Neutrophil (primary cell): ENCODE measurements around the gene ZBP1.

Experiments used
- H3K27ac ChIP-seq: fragments of 200-600 bp; sonication (generic); 2 replicates; pipeline ENCODE4 v1.5.1; 2016; ENCODE audit warnings: mild to moderate bottlenecking, moderate library complexity
- H3K27me3 ChIP-seq: fragments of 200-600 bp; sonication (generic); 2 replicates; pipeline ENCODE4 v1.6.0; 2016; ENCODE audit warnings: mild to moderate bottlenecking
- H3K36me3 ChIP-seq: fragments of 200-600 bp; sonication (generic); 2 replicates; pipeline ENCODE4 v1.5.1; 2017
- H3K4me1 ChIP-seq, 2 experiments: fragments of 200-600 bp in 1 of 2; sonication (generic) in 1 of 2; 1 replicate in 1 of 2; 2 replicates in 1 of 2; pipeline versions ENCODE4 v1.5.1 to v1.6.1; 2013 to 2016; ENCODE audit warnings: low read depth in 1 of 2, low read length in 1 of 2, mild to moderate bottlenecking in 1 of 2, moderate library complexity in 1 of 2; ENCODE audit not compliant: control insufficient read depth in 1 of 2, insufficient read depth in 1 of 2
- H3K4me3 ChIP-seq, 2 experiments: fragments of 200-600 bp in 1 of 2; sonication (generic) in 1 of 2; 1 replicate in 1 of 2; 2 replicates in 1 of 2; pipeline ENCODE4 v1.5.1; 2013 to 2016; ENCODE audit warnings: low read depth in 1 of 2, low read length in 1 of 2, mild to moderate bottlenecking in 1 of 2, moderate library complexity in 1 of 2
- H3K9me3 ChIP-seq: fragments of 200-600 bp; sonication (generic); 2 replicates; pipeline ENCODE4 v1.5.1; 2016
- CTCF ChIP-seq: fragments of 200-600 bp; sonication (generic); IDR thresholded peaks from 2 replicates; pipeline ENCODE4 v1.5.1; 2016; ENCODE audit warnings: antibody characterized with exemption

The ZBP1 gene

GRCh38 chr20:57559658-57560553, 60.3 kb downstream of the ZBP1 start:
- H3K4me1 ChIP-seq: no peaks in the 10 kb centered on the region
- H3K27me3 ChIP-seq: peaks cover 63% of the 10 kb centered on the region
- TF ChIP-seq CTCF: no peak
- H3K36me3 ChIP-seq: no peaks in the 10 kb centered on the region
- no peaks in the 10 kb centered on the region for H3K9me3 ChIP-seq
- H3K4me3 ChIP-seq: no peak overlapping the region
- H3K27ac ChIP-seq: no peak overlapping the region

- no peaks in the 10 kb centered on the region for H3K36me3 ChIP-seq
- H3K9me3 ChIP-seq: no peaks in the 10 kb centered on the region
- no peaks in the 10 kb centered on the region for H3K4me1 ChIP-seq
- H3K27ac ChIP-seq: no peak overlapping the region
- no peak for TF ChIP-seq CTCF
- H3K27me3 ChIP-seq: peaks cover 70% of the 10 kb centered on the region
- no peak overlapping the region for H3K4me3 ChIP-seq
Measured at GRCh38 chr20:57559289-57559634, 61.0 kb downstream of the ZBP1 start.

- Histone ChIP-seq H3K4me3 (no peak overlapping the region), H3K27me3 (peaks cover 75% of the 10 kb centered on the region), H3K4me1 (no peaks in the 10 kb centered on the region), H3K36me3 (no peaks in the 10 kb centered on the region), H3K9me3 (no peaks in the 10 kb centered on the region), H3K27ac (no peak overlapping the region)
- TF ChIP-seq CTCF: no peak
Measured at GRCh38 chr20:57558614-57559288, 61.5 kb downstream of the ZBP1 start.

- no peaks in the 10 kb centered on the region for H3K9me3 ChIP-seq
- no peaks in the 10 kb centered on the region for H3K36me3 ChIP-seq
- no peak overlapping the region for H3K4me3 ChIP-seq
- TF ChIP-seq CTCF: no peak
- H3K27ac ChIP-seq: no peak overlapping the region
- peaks cover 80% of the 10 kb centered on the region for H3K27me3 ChIP-seq
- H3K4me1 ChIP-seq: no peaks in the 10 kb centered on the region
Measured at GRCh38 chr20:57557926-57558613, 62.2 kb downstream of the ZBP1 start.

- TF ChIP-seq CTCF: no peak
- H3K4me3 ChIP-seq: no peak overlapping the region
- no peaks in the 10 kb centered on the region for H3K4me1 ChIP-seq
- H3K27me3 ChIP-seq: peaks cover 78% of the 10 kb centered on the region
- no peaks in the 10 kb centered on the region for H3K36me3 ChIP-seq
- H3K9me3 ChIP-seq: no peaks in the 10 kb centered on the region
- no peak overlapping the region for H3K27ac ChIP-seq
Measured at GRCh38 chr20:57556980-57557274, 63.3 kb downstream of the ZBP1 start.
